Epithelial cell of proximal tubule (primary cell): Measurements from ENCODE around the gene KRTAP27-1. TPM values are rescaled to one million over a fixed set of nuclear protein-coding genes. Genes with fewer than 3 reads are reported as not detected.

Experiments
- DNase-seq: peaks from one replicate; pipeline ENCODE4 v3.0.0-alpha.2; 2011; ENCODE audit warnings: low read depth
- H3K4me3 ChIP-seq: 2 replicates; pipeline ENCODE4 v1.5.1; 2011; ENCODE audit warnings: low read depth, mild to moderate bottlenecking, low read length
- total RNA-seq: library from RNA; depleted of rRNA; stranded (reverse); fragments of >200 nt; gene quantifications from 2 replicates; pipeline ENCODE4 v1.2.3, GENCODE V29; 2015
- TF ChIP-seq, protein P1 (sequence below): conservative IDR thresholded peaks from 2 replicates; pipeline ENCODE4 v1.5.1; 2012; ENCODE audit warnings: low read depth, mild to moderate bottlenecking, low read length

The KRTAP27-1 gene
- total RNA-seq, 1 donor from 2014 or later = not detected

- no peak overlapping the region for H3K4me3 ChIP-seq
- DNase-seq = no peak
- TF ChIP-seq, protein P1, sequence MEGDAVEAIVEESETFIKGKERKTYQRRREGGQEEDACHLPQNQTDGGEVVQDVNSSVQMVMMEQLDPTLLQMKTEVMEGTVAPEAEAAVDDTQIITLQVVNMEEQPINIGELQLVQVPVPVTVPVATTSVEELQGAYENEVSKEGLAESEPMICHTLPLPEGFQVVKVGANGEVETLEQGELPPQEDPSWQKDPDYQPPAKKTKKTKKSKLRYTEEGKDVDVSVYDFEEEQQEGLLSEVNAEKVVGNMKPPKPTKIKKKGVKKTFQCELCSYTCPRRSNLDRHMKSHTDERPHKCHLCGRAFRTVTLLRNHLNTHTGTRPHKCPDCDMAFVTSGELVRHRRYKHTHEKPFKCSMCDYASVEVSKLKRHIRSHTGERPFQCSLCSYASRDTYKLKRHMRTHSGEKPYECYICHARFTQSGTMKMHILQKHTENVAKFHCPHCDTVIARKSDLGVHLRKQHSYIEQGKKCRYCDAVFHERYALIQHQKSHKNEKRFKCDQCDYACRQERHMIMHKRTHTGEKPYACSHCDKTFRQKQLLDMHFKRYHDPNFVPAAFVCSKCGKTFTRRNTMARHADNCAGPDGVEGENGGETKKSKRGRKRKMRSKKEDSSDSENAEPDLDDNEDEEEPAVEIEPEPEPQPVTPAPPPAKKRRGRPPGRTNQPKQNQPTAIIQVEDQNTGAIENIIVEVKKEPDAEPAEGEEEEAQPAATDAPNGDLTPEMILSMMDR = no peak
Measured at GRCh38 chr21:30332681-30333080, 4.8 kb downstream of the KRTAP27-1 start.

- DNase-seq = no peak
- TF ChIP-seq, protein P1 = no peak
- H3K4me3 ChIP-seq = no peak overlapping the region
Measured at GRCh38 chr21:30329203-30329875, 8.2 kb downstream of the KRTAP27-1 start.

GRCh38 chr21:30326390-30326789, 11.1 kb downstream of the KRTAP27-1 start:
- no peak for DNase-seq
- TF ChIP-seq, protein P1 = no peak

DNA sequence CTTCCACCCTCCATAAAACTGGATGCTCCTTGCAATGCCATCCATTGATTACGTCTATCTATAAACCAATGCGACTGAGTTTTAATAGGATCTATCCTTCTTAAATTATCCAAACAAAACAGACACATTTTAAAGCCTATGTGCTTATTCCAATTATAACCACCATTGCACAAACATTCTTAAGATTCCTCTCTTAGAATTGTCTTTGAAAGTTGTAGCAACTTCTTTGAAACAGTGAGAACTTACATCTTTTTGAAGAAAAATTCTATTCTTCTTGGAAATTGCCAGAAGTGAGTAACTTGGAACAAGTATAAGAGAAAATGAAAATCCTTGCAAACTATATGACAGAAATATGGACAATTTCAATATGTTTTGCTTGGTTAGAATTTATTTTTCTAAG, 17.3 kb downstream of the KRTAP27-1 start, which contains the start of gene KRTAP26-1:
KRTAP26-1 (minus strand) TSS at position 101 of the 400 bp plus-strand sequence. CDS start 280 bp downstream, outside the sequence.
- DNase-seq = no peak
- TF ChIP-seq, protein P1 = no peak
- no peak within 1 kb of the TSS for H3K4me3 ChIP-seq

More at GRCh38 chr21:30326390-30326789, 11.1 kb downstream of the KRTAP27-1 start:
- no peak overlapping the region for H3K4me3 ChIP-seq

DNA sequence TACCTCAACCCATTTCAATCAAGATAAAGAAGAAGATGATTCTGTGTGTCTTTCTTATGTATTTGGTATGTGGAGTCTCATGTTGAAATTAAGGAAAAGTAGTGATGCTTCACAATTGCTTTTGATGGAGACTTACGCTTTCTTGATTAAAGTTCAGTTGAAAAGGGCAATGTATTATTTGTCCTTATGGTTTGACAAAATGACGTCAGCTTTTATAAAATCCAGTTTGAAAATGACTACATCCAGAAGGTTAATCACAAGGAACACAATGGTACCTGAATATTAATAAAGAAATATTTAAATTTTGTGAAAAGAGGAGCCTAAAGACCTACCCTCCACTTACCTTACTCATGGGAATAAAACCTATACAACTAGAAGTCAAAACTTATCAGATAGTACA, 21.8 kb downstream of the KRTAP27-1 start:
- no peak overlapping the region for H3K4me3 ChIP-seq
- TF ChIP-seq, protein P1 = no peak
- no peak for DNase-seq

DNA sequence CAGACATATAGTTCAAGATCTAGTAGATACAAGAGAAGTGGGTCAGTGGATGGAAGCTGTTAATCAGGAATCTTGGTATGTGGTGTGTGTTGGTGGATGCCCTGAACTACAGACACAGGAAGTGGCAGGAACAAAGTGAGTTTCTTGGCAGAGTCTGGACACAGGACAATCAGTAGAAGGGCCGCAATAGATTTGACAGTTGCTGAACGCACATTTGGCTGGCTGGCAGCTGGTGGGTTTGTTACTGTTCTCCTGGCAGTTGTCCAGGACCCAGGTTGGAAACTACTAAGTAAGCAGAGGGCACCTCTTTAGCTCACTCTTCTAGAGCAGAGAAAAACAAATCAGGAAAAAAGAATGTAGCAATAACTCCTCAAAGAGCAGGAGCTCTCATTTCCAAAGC, 30.6 kb downstream of the KRTAP27-1 start:
- DNase-seq = no peak
- H3K4me3 ChIP-seq = no peak overlapping the region
- TF ChIP-seq, protein P1 = no peak

DNA sequence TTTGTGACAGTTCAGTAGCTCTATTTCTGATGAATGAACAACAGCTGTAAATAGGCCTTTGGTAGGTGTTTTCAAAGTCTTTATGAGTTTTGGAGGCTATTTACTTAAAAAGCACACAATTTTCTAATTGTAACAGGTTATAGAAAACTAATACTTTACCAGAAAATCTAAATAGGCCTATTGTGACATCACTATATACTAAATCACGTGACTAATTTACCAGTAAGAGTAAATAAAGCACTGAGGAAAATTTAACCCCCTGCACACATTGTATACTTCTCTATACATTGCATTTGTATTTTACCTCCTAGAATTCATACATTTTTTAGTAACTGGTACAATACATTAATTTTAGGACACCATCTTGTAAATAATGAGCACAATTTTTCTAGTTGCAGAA, 32.4 kb downstream of the KRTAP27-1 start:
- no peak overlapping the region for H3K4me3 ChIP-seq
- TF ChIP-seq, protein P1 = no peak

More for the DNA sequence above, 32.4 kb downstream of the KRTAP27-1 start:
- no peak for DNase-seq
